ENCODE measurements around the gene AQP2.

The AQP2 gene

GRCh38 chr12:49959685-49960473, 9.3 kb downstream of the AQP2 start:
- no peak for DNase-seq

GRCh38 chr12:49960474-49961110, 10.1 kb downstream of the AQP2 start:
- DNase-seq: no peak

GRCh38 chr12:49961111-49961922, 10.8 kb downstream of the AQP2 start, which contains the start of gene AQP5:
Gene AQP5 (plus strand): TSS chr12:49961872. CDS start chr12:49962018, 146 bp downstream.
- DNase-seq: no peak

- no peak for DNase-seq
Measured at GRCh38 chr12:49961993-49962764, 11.6 kb downstream of the AQP2 start.

- DNase-seq: no peak
Measured at GRCh38 chr12:49962861-49963765, 12.6 kb downstream of the AQP2 start.

GRCh38 chr12:49963976-49964815, 13.7 kb downstream of the AQP2 start:
- DNase-seq: no peak

- DNase-seq: no peak
Measured at GRCh38 chr12:49964849-49965624, 14.5 kb downstream of the AQP2 start.

GRCh38 chr12:49965836-49966235, 15.3 kb downstream of the AQP2 start:
- no peak for DNase-seq

- DNase-seq: no peak
Measured at GRCh38 chr12:49966511-49967041, 16.0 kb downstream of the AQP2 start.

- DNase-seq: peak; percentile 100
Measured at GRCh38 chr12:49967042-49967776, 16.7 kb downstream of the AQP2 start.

- no peak for DNase-seq
Measured at GRCh38 chr12:49967777-49968250, 17.3 kb downstream of the AQP2 start.

- no peak for DNase-seq
Measured at GRCh38 chr12:49968471-49968870, 17.9 kb downstream of the AQP2 start.

GRCh38 chr12:49969027-49969426, 18.5 kb downstream of the AQP2 start:
- DNase-seq: no peak

GRCh38 chr12:49969651-49970429, 19.3 kb downstream of the AQP2 start:
- no peak for DNase-seq

- DNase-seq: no peak
Measured at GRCh38 chr12:49970658-49971057, 20.1 kb downstream of the AQP2 start.

- no peak for DNase-seq
Measured at GRCh38 chr12:49971141-49971540, 20.6 kb downstream of the AQP2 start.

GRCh38 chr12:49972129-49972528, 21.6 kb downstream of the AQP2 start:
- DNase-seq: no peak

All from activated CD8-positive, alpha-beta memory T cell treated with anti-CD3 and anti-CD28 coated beads, Interleukin-2, amount 50 U/mL, for 48 hours (primary cell).